Measurements from ENCODE around the gene NTRK2.
A peak's percentile ranks its signal among the peaks of the same experiment; 100 is the strongest.

NTRK2 gene

GRCh38 chr9:84754881-84755280 lies 85.4 kb downstream of the NTRK2 start:
- H3K36me3 Mint-ChIP-seq (ENCODE audit: insufficient read depth) = no peaks in the 10 kb centered on the region
- H3K4me1 Mint-ChIP-seq (ENCODE audit: low read depth in 2 of 2) = peaks cover 0 to 9% of the 10 kb centered on the region in 2 donors
- H3K4me3 Mint-ChIP-seq = no peak overlapping the region
- no peak overlapping the region for H3K27ac Mint-ChIP-seq
- no peaks in the 10 kb centered on the region for H3K27me3 Mint-ChIP-seq
- DNase-seq (no peak), ATAC-seq (replicated peaks) (no peak)
- no peaks in the 10 kb centered on the region for H3K9me3 Mint-ChIP-seq

GRCh38 chr9:84755380-84755779 lies 85.9 kb downstream of the NTRK2 start:
- Mint-ChIP-seq H3K9me3 (no peaks in the 10 kb centered on the region), H3K27ac (no peak overlapping the region), H3K27me3 (no peaks in the 10 kb centered on the region), H3K36me3 (ENCODE audit: insufficient read depth) (no peaks in the 10 kb centered on the region), H3K4me3 (no peak overlapping the region), H3K4me1 (ENCODE audit: low read depth in 2 of 2) (peaks cover 0 to 7% of the 10 kb centered on the region in 2 donors)
- ATAC-seq (replicated peaks) (no peak), DNase-seq (no peak)

GRCh38 chr9:84756171-84756570 lies 86.6 kb downstream of the NTRK2 start:
- H3K4me3 Mint-ChIP-seq = no peak overlapping the region
- no peak overlapping the region for H3K27ac Mint-ChIP-seq
- no peaks in the 10 kb centered on the region for H3K36me3 Mint-ChIP-seq (ENCODE audit: insufficient read depth)
- H3K4me1 Mint-ChIP-seq (ENCODE audit: low read depth in 2 of 2) = peaks cover 0 to 7% of the 10 kb centered on the region in 2 donors
- no peak for DNase-seq
- ATAC-seq (replicated peaks) = no peak
- no peaks in the 10 kb centered on the region for H3K27me3 Mint-ChIP-seq
- H3K9me3 Mint-ChIP-seq = no peaks in the 10 kb centered on the region

GRCh38 chr9:84756731-84757130 lies 87.2 kb downstream of the NTRK2 start:
- DNase-seq (no peak), ATAC-seq (replicated peaks) (no peak)
- H3K27me3 Mint-ChIP-seq = no peaks in the 10 kb centered on the region
- H3K9me3 Mint-ChIP-seq = no peaks in the 10 kb centered on the region
- H3K4me3 Mint-ChIP-seq = no peak overlapping the region
- H3K36me3 Mint-ChIP-seq (ENCODE audit: insufficient read depth) = no peaks in the 10 kb centered on the region
- no peak overlapping the region for H3K27ac Mint-ChIP-seq
- H3K4me1 Mint-ChIP-seq (ENCODE audit: low read depth in 2 of 2) = peaks cover 0 to 6% of the 10 kb centered on the region in 2 donors

GRCh38 chr9:84758817-84759216 lies 89.3 kb downstream of the NTRK2 start:
- Mint-ChIP-seq H3K9me3 (peaks cover 0 to 2% of the 10 kb centered on the region in 2 donors), H3K4me3 (no peak overlapping the region), H3K4me1 (ENCODE audit: low read depth in 2 of 2) (peaks cover 0 to 1% of the 10 kb centered on the region in 2 donors), H3K27me3 (no peaks in the 10 kb centered on the region), H3K27ac (no peak overlapping the region), H3K36me3 (ENCODE audit: insufficient read depth) (no peaks in the 10 kb centered on the region)
- DNase-seq = no peak
- ATAC-seq (replicated peaks) = no peak

- peak; percentile 66 for ATAC-seq (replicated peaks)
Measured at GRCh38 chr9:84759300-84759750, 89.8 kb downstream of the NTRK2 start.

GRCh38 chr9:84759804-84760203 lies 90.3 kb downstream of the NTRK2 start:
- Mint-ChIP-seq H3K36me3 (ENCODE audit: insufficient read depth) (no peaks in the 10 kb centered on the region), H3K9me3 (peaks cover 0 to 2% of the 10 kb centered on the region in 2 donors), H3K27ac (no peak overlapping the region), H3K27me3 (no peaks in the 10 kb centered on the region), H3K4me1 (ENCODE audit: low read depth in 2 of 2) (peaks cover 0 to 1% of the 10 kb centered on the region in 2 donors), H3K4me3 (no peak overlapping the region)
- DNase-seq (no peak), ATAC-seq (replicated peaks) (no peak)

More at GRCh38 chr9:84759300-84759750, 89.8 kb downstream of the NTRK2 start:
- peaks cover 0 to 1% of the 10 kb centered on the region in 2 donors for H3K4me1 Mint-ChIP-seq (ENCODE audit: low read depth in 2 of 2)
- DNase-seq = no peak
- H3K4me3 Mint-ChIP-seq = no peak overlapping the region
- H3K27me3 Mint-ChIP-seq = no peaks in the 10 kb centered on the region
- no peak overlapping the region for H3K27ac Mint-ChIP-seq
- no peaks in the 10 kb centered on the region for H3K36me3 Mint-ChIP-seq (ENCODE audit: insufficient read depth)
- H3K9me3 Mint-ChIP-seq = peaks cover 0 to 2% of the 10 kb centered on the region in 2 donors

- no peak for DNase-seq
- peaks cover 0 to 1% of the 10 kb centered on the region in 2 donors for H3K4me1 Mint-ChIP-seq (ENCODE audit: low read depth in 2 of 2)
- H3K36me3 Mint-ChIP-seq (ENCODE audit: insufficient read depth) = no peaks in the 10 kb centered on the region
- no peak overlapping the region for H3K27ac Mint-ChIP-seq
- no peak for ATAC-seq (replicated peaks)
- H3K4me3 Mint-ChIP-seq = no peak overlapping the region
- H3K9me3 Mint-ChIP-seq = peaks cover 0 to 2% of the 10 kb centered on the region in 2 donors
- no peaks in the 10 kb centered on the region for H3K27me3 Mint-ChIP-seq
Measured at GRCh38 chr9:84761137-84761808, 91.7 kb downstream of the NTRK2 start.

GRCh38 chr9:84772511-84772910 lies 103.0 kb downstream of the NTRK2 start:
- Mint-ChIP-seq H3K4me3 (no peak overlapping the region), H3K36me3 (ENCODE audit: insufficient read depth) (no peaks in the 10 kb centered on the region), H3K9me3 (no peaks in the 10 kb centered on the region), H3K27ac (no peak overlapping the region), H3K4me1 (ENCODE audit: low read depth in 2 of 2) (no peaks in the 10 kb centered on the region), H3K27me3 (peaks cover 5 to 8% of the 10 kb centered on the region in 2 donors)
- no peak for ATAC-seq (replicated peaks)
- no peak for DNase-seq

GRCh38 chr9:84773022-84773421 lies 103.5 kb downstream of the NTRK2 start:
- peaks cover 5 to 8% of the 10 kb centered on the region in 2 donors for H3K27me3 Mint-ChIP-seq
- H3K9me3 Mint-ChIP-seq = no peaks in the 10 kb centered on the region
- no peaks in the 10 kb centered on the region for H3K4me1 Mint-ChIP-seq (ENCODE audit: low read depth in 2 of 2)
- H3K27ac Mint-ChIP-seq = no peak overlapping the region
- no peak overlapping the region for H3K4me3 Mint-ChIP-seq
- no peak for ATAC-seq (replicated peaks)
- no peaks in the 10 kb centered on the region for H3K36me3 Mint-ChIP-seq (ENCODE audit: insufficient read depth)
- no peak for DNase-seq

GRCh38 chr9:84775056-84775643 lies 105.6 kb downstream of the NTRK2 start:
- Mint-ChIP-seq H3K27me3 (peaks cover 5 to 8% of the 10 kb centered on the region in 2 donors), H3K4me3 (no peak overlapping the region), H3K36me3 (ENCODE audit: insufficient read depth) (no peaks in the 10 kb centered on the region), H3K9me3 (no peaks in the 10 kb centered on the region), H3K4me1 (ENCODE audit: low read depth in 2 of 2) (no peaks in the 10 kb centered on the region), H3K27ac (no peak overlapping the region)
- ATAC-seq (replicated peaks) (no peak), DNase-seq (no peak)

- H3K36me3 Mint-ChIP-seq (ENCODE audit: insufficient read depth) = no peaks in the 10 kb centered on the region
- no peak overlapping the region for H3K4me3 Mint-ChIP-seq
- no peaks in the 10 kb centered on the region for H3K4me1 Mint-ChIP-seq (ENCODE audit: low read depth in 2 of 2)
- ATAC-seq (replicated peaks) (no peak), DNase-seq (no peak)
- no peak overlapping the region for H3K27ac Mint-ChIP-seq
- H3K9me3 Mint-ChIP-seq = peaks cover 0 to 2% of the 10 kb centered on the region in 2 donors
- H3K27me3 Mint-ChIP-seq = peaks cover 10 to 15% of the 10 kb centered on the region in 2 donors
Measured at GRCh38 chr9:84778570-84778969, 109.0 kb downstream of the NTRK2 start.

GRCh38 chr9:84779883-84780282 lies 110.4 kb downstream of the NTRK2 start:
- H3K4me3 Mint-ChIP-seq = no peak overlapping the region
- peaks cover 0 to 3% of the 10 kb centered on the region in 2 donors for H3K9me3 Mint-ChIP-seq
- ATAC-seq (replicated peaks) (no peak), DNase-seq (no peak)
- H3K27me3 Mint-ChIP-seq = peaks cover 14 to 18% of the 10 kb centered on the region in 2 donors
- no peaks in the 10 kb centered on the region for H3K36me3 Mint-ChIP-seq (ENCODE audit: insufficient read depth)
- no peak overlapping the region for H3K27ac Mint-ChIP-seq
- H3K4me1 Mint-ChIP-seq (ENCODE audit: low read depth in 2 of 2) = no peaks in the 10 kb centered on the region

GRCh38 chr9:84780385-84780784 lies 110.9 kb downstream of the NTRK2 start:
- DNase-seq (no peak), ATAC-seq (replicated peaks) (no peak)
- no peak overlapping the region for H3K4me3 Mint-ChIP-seq
- H3K27me3 Mint-ChIP-seq = peaks cover 14 to 18% of the 10 kb centered on the region in 2 donors
- H3K27ac Mint-ChIP-seq = no peak overlapping the region
- H3K4me1 Mint-ChIP-seq (ENCODE audit: low read depth in 2 of 2) = no peaks in the 10 kb centered on the region
- H3K9me3 Mint-ChIP-seq = peaks cover 0 to 3% of the 10 kb centered on the region in 2 donors
- H3K36me3 Mint-ChIP-seq (ENCODE audit: insufficient read depth) = no peaks in the 10 kb centered on the region
